Progenitor cell of endocrine pancreas (in vitro differentiated cells): ENCODE data around the gene GIMD1. TPM values are rescaled to one million over a fixed set of nuclear protein-coding genes. Genes with fewer than 3 reads are reported as not detected.
"Not testable (repeated sequence)": the region's sequence is repeated elsewhere in the genome, so short reads cannot be mapped to it uniquely, and the experiment has no call there.

Experiments used
- DNase-seq: peaks from one replicate; pipeline ENCODE4 v3.0.0; 2021; ENCODE audit warnings: low spot score; ENCODE audit not compliant: unreplicated experiment
- H3K27ac Mint-ChIP-seq: 2 replicates; pipeline ENCODE4 v1.8.0; 2021; ENCODE audit warnings: mild to moderate bottlenecking, moderate library complexity, mixed read lengths
- H3K27me3 Mint-ChIP-seq: 2 replicates; pipeline ENCODE4 v1.8.0; 2021; ENCODE audit warnings: mixed read lengths
- H3K36me3 Mint-ChIP-seq: 2 replicates; pipeline ENCODE4 v1.8.0; 2022; ENCODE audit warnings: mixed read lengths; ENCODE audit not compliant: insufficient read depth
- H3K4me1 Mint-ChIP-seq: 2 replicates; pipeline ENCODE4 v1.8.0; 2021; ENCODE audit warnings: low read depth, mixed read lengths
- H3K4me3 Mint-ChIP-seq: 2 replicates; pipeline ENCODE4 v1.8.0; 2021; ENCODE audit warnings: low read depth, mild to moderate bottlenecking, moderate library complexity, mixed read lengths
- H3K9me3 Mint-ChIP-seq: 2 replicates; pipeline ENCODE4 v1.8.0; 2021; ENCODE audit warnings: low read depth, mixed read lengths
- long read RNA-seq: library from polyadenylated mRNA; unstranded; transcript quantifications from one replicate; pipeline ENCODE4 v2.0.0, GENCODE V29; 2020
- total RNA-seq: library from RNA; stranded (reverse); gene quantifications from 2 replicates; pipeline ENCODE4 v1.2.1, GENCODE V29; 2021
- TF ChIP-seq, protein P1 (sequence below): fragments of 200-600 bp; sonication (generic); IDR thresholded peaks from one replicate; pipeline ENCODE4 v1.5.0; 2021; ENCODE audit warnings: antibody characterized with exemption, mild to moderate bottlenecking; ENCODE audit not compliant: unreplicated experiment

The GIMD1 gene
- total RNA-seq = not detected in 2 replicates
- long read RNA-seq = 0 reads

- no peaks in the 10 kb centered on the region for H3K36me3 Mint-ChIP-seq
- no peak within 1 kb of the TSS for H3K27ac Mint-ChIP-seq
- H3K27me3 Mint-ChIP-seq = no peaks in the 10 kb centered on the region
- no peaks in the 10 kb centered on the region for H3K4me1 Mint-ChIP-seq
- no peak within 1 kb of the TSS for H3K4me3 Mint-ChIP-seq
- TF ChIP-seq, protein P1, sequence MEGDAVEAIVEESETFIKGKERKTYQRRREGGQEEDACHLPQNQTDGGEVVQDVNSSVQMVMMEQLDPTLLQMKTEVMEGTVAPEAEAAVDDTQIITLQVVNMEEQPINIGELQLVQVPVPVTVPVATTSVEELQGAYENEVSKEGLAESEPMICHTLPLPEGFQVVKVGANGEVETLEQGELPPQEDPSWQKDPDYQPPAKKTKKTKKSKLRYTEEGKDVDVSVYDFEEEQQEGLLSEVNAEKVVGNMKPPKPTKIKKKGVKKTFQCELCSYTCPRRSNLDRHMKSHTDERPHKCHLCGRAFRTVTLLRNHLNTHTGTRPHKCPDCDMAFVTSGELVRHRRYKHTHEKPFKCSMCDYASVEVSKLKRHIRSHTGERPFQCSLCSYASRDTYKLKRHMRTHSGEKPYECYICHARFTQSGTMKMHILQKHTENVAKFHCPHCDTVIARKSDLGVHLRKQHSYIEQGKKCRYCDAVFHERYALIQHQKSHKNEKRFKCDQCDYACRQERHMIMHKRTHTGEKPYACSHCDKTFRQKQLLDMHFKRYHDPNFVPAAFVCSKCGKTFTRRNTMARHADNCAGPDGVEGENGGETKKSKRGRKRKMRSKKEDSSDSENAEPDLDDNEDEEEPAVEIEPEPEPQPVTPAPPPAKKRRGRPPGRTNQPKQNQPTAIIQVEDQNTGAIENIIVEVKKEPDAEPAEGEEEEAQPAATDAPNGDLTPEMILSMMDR = no peak
- no peak for DNase-seq
- no peaks in the 10 kb centered on the region for H3K9me3 Mint-ChIP-seq
These were observed at the start of gene GIMD1 for GRCh38 chr4:106368678-106369077. GIMD1 (minus strand) TSS chr4:106368778; CDS start chr4:106367435, 1,343 bp downstream.

DNA sequence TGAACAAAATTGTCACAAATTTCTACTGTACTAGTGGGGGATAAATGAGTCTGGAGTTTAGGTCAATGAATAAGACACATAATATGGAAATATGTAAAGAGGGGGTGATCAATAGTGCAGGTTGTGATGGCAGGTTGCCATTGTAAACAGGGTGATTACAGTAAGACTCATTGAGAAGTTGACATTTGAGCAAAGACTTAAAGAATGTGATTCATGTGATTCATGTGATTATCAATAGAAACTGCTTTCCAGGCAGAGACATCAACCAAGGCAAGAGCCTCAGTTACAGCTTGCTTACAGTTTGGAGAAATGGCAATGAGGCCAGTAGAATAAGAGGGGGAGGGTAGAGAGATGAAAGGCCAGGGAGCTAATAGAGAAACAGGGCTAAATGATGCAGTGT lies 45.8 kb upstream of the GIMD1 start:
- Mint-ChIP-seq H3K4me3 (no peak overlapping the region), H3K36me3 (no peaks in the 10 kb centered on the region), H3K9me3 (no peaks in the 10 kb centered on the region), H3K4me1 (peaks cover 8% of the 10 kb centered on the region), H3K27ac (no peak overlapping the region), H3K27me3 (no peaks in the 10 kb centered on the region)
- TF ChIP-seq, protein P1 = no peak
- DNase-seq = no peak

DNA sequence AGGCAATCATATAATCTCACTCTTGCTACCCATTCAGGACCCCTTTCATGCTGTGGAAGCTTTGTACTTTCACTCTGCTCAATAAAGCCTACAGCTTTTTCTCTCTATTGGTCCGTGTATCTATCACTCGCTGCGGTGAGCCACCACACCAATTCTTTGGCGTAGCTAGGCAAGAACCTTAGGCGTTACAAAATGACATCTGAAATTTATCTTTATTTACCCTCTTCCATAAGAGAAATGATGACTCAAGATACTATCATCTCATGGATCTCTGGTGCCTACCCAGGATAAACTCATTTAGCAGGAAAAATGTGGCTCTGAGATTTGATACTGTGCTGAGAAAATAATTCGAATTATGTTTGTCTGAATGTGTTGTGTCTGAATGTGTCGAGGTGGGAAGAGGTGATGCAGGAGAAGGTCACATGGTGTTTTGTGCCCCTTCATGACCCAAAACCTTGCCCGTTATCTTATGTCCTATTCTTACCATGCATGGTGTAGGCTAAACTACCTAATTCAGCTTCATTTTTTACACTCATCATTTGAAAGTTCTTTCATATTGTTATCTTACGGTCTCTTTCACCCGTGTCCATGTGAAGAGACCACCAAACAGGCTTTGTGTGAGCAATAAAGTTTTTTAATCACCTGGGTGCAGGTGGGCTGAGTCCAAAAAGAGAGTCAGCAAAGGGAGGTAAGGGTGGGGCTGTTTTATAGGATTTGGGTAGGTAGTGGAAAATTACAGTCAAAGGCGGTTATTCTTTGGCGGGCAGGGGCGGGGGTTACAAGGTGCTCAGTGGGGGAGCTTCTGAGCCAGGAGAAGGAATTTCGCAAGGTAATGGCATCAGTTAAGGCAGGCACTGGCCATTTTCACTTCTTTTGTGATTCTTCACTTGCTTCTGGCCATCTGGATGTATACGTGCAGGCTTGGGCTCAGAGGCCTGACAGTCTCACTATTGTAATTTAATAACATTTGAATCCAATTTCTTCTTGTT lies 41.6 kb upstream of the GIMD1 start:
- Mint-ChIP-seq H3K9me3 (peaks cover 7% of the 10 kb centered on the region), H3K36me3 (no peaks in the 10 kb centered on the region), H3K27me3 (no peaks in the 10 kb centered on the region), H3K4me3 (no peak overlapping the region), H3K4me1 (peaks cover 1% of the 10 kb centered on the region), H3K27ac (no peak overlapping the region)
- TF ChIP-seq, protein P1 = no peak
- DNase-seq = no peak

DNA sequence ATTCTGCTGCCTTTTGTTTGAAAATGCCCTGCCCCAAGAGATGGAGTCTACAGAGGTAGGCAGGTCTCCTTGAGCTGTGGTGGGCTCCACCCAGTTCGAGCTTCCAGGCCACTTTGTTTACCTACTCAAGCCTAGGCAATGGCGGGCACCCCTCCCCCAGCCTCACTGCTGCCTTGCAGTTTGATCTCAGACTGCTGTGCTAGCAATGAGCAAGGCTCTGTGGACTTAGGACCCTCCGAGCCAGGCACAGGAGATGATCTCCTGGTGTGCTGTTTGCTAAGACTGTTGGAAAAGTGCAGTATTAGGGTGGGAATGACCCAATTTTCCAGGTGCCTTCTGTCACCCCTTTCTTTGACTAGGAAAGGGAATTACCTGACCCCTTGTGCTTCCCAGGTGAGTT lies 39.4 kb upstream of the GIMD1 start:
- not testable (repeated sequence) for DNase-seq, H3K27me3 Mint-ChIP-seq, H3K36me3 Mint-ChIP-seq, H3K27ac Mint-ChIP-seq, H3K9me3 Mint-ChIP-seq, H3K4me1 Mint-ChIP-seq, H3K4me3 Mint-ChIP-seq

- Mint-ChIP-seq H3K27me3 (no peaks in the 10 kb centered on the region), H3K36me3 (no peaks in the 10 kb centered on the region), H3K27ac (no peak overlapping the region), H3K9me3 (peaks cover 22% of the 10 kb centered on the region), H3K4me3 (no peak overlapping the region), H3K4me1 (no peaks in the 10 kb centered on the region)
- TF ChIP-seq, protein P1 = no peak
- no peak for DNase-seq
These were observed 32.6 kb upstream of the GIMD1 start for GRCh38 chr4:106401157-106401556.

- H3K27me3 Mint-ChIP-seq, H3K27ac Mint-ChIP-seq, H3K36me3 Mint-ChIP-seq, DNase-seq, H3K4me1 Mint-ChIP-seq, H3K4me3 Mint-ChIP-seq: not testable (repeated sequence)
- H3K9me3 Mint-ChIP-seq = peaks cover 24% of the 10 kb centered on the region
These were observed 30.3 kb upstream of the GIMD1 start for GRCh38 chr4:106398898-106399297.
